ENCODE measurements around the gene PRAMEF10.
"Not testable (repeated sequence)": the region's sequence is repeated elsewhere in the genome, so short reads cannot be mapped to it uniquely, and the experiment has no call there.

The PRAMEF10 gene

GRCh38 chr1:12898170-12898569, at the start of gene PRAMEF10:
Gene PRAMEF10 (minus strand): TSS chr1:12898270. CDS start chr1:12895847, 2,423 bp downstream.
- DNase-seq, result not testable (repeated sequence)

- DNase-seq, result not testable (repeated sequence)
These were observed 49.4 kb upstream of the PRAMEF10 start, which contains the start of gene PRAMEF6 for GRCh38 chr1:12947480-12947879. Gene PRAMEF6 (minus strand): TSS chr1:12947580. CDS start chr1:12942518, 5,062 bp downstream.

GRCh38 chr1:12924368-12924767, 26.3 kb upstream of the PRAMEF10 start:
- not testable (repeated sequence) for DNase-seq

- DNase-seq, result not testable (repeated sequence)
These were observed 23.7 kb upstream of the PRAMEF10 start for GRCh38 chr1:12921749-12922148.

GRCh38 chr1:12916310-12916709, 18.2 kb upstream of the PRAMEF10 start, which contains the start of gene PRAMEF7:
Gene PRAMEF7 (plus strand): TSS chr1:12916610. CDS start chr1:12917693, 1,083 bp downstream.
- DNase-seq, result not testable (repeated sequence)

- not testable (repeated sequence) for DNase-seq
These were observed 5.9 kb upstream of the PRAMEF10 start for GRCh38 chr1:12903793-12904572.

- not testable (repeated sequence) for DNase-seq
These were observed 1.1 kb upstream of the PRAMEF10 start for GRCh38 chr1:12899186-12899585.

- not testable (repeated sequence) for DNase-seq
These were observed 12.0 kb downstream of the PRAMEF10 start, which contains the start of gene PRAMEF4 for GRCh38 chr1:12886101-12886500. Gene PRAMEF4 (minus strand): TSS chr1:12886201. CDS start chr1:12883394, 2,807 bp downstream.

GRCh38 chr1:12878453-12878852, 19.6 kb downstream of the PRAMEF10 start:
- not testable (repeated sequence) for DNase-seq

- DNase-seq, result not testable (repeated sequence)
These were observed 34.8 kb downstream of the PRAMEF10 start for GRCh38 chr1:12863131-12863880.

- not testable (repeated sequence) for DNase-seq
These were observed 41.3 kb downstream of the PRAMEF10 start, which contains the start of gene PRAMEF2 for GRCh38 chr1:12856786-12857185. Gene PRAMEF2 (plus strand): TSS chr1:12857086. CDS start chr1:12859010, 1,924 bp downstream.

- DNase-seq, result no peak
These were observed 46.3 kb downstream of the PRAMEF10 start for GRCh38 chr1:12851779-12852178.

- not testable (repeated sequence) for DNase-seq
These were observed 49.5 kb downstream of the PRAMEF10 start, which contains the start of gene HNRNPCL1 for GRCh38 chr1:12848620-12849019. Gene HNRNPCL1 (minus strand): TSS chr1:12848720. CDS start chr1:12848289, 431 bp downstream.
